Activated CD4-positive, alpha-beta T cell treated with anti-CD3 and anti-CD28 coated beads for 24 hours (primary cell): ENCODE results near the gene PPP2R3B.
"Not testable (repeated sequence)": the region's sequence is repeated elsewhere in the genome, so short reads cannot be mapped to it uniquely, and the experiment has no call there.

Experiments used
- DNase-seq, 2 donors: peaks; one replicate each; pipeline ENCODE4 v3.0.0-alpha.2; 2020; ENCODE audit warnings: low read depth in 2 of 2

PPP2R3B gene, protein sequence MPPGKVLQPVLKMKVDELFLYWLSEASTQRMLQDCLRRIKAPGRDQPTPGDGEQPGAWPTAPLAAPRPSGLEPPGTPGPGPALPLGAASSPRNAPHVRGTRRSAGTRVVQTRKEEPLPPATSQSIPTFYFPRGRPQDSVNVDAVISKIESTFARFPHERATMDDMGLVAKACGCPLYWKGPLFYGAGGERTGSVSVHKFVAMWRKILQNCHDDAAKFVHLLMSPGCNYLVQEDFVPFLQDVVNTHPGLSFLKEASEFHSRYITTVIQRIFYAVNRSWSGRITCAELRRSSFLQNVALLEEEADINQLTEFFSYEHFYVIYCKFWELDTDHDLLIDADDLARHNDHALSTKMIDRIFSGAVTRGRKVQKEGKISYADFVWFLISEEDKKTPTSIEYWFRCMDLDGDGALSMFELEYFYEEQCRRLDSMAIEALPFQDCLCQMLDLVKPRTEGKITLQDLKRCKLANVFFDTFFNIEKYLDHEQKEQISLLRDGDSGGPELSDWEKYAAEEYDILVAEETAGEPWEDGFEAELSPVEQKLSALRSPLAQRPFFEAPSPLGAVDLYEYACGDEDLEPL

DNA sequence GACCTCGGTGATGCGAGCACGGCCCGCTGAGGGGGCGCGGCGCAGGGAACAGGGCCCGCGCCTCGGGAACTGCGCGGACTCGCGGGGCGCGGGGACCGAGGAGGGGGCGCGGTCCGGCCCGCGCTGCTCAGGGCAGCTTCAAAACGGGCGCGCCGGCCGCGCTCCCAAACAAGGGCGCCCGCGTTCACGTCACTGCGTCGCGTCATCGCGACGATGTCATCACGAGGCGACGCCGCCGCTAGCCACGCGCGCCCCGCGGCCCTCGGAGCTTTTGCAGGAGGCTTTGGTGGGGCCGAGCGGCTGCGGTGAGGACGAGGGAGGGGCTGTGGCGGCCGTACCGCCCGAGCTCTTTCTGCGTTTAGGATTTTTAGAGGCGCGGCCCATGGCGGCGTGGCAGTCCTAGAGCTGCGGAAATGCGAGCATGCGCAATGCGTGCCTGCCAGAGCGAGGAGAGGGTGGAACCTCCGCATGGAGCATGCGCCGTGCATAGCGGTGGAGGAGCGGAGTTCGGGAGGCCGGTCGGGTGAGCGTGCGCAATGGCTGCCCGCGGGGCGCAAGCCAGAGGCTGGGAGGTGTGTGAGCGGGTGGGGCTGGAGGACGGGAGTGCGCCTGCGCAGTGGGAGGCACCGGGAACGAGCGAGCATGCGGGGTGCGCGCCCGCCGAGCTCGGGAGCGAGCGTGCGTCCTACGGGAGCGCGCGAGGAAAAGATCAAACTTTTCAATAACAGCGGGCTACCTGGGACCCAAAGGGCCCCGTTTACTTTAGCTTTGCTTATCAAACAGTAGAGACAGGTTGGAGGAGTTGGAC is at the start of gene PPP2R3B:
PPP2R3B (minus strand) TSS at position 140 of the 808 bp plus-strand sequence. CDS start 216 bp downstream, outside the sequence.
- peak; percentile 96 to 97 for DNase-seq

DNA sequence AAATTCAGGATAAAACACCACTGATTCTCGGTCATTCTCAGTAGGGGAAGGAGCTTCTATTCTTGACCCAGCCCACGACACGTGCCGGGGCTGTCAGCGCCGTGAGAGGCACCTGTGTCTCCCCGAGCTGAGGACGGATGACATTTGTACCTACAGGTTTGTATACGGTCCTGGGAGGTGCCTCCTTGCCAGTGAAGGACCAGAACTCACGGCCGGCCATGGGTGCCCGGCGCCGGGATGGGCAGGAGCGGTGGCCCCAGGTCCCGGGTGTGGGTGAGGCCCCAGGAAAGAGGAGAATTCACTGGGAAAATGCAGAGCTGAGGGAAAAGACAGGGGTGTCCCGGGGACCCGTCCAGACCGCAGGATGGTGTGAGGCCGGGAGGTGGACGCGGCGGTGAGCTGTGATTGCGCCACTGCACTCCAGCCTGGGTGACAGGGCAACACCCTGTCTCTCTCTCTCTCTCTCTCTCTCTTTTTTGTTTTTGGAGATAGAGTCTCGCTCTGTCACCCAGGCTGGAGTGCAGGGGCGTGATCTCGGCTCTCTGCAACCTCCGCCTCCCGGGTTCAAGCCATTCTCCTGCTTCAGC is 48.9 kb upstream of the PPP2R3B start:
- DNase-seq = no peak

DNA sequence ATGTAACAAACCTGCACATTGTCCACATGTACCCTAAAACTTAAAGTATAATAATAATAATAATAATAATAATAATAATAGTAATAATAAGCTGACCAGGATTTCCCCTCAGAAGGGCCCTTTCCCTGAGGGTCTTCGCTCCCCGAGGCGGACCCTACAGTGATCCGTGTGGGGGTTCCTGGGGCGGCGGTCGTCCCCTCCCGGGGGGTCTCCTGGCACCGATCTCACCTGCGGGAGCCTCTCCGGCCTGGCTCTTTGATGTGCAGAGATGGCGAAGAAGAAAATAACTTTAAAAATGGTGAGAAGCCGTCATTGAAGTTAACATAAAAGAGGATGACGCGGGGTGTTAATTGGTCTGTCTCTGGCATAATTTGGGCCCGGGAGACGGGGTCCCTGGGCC is 48.2 kb upstream of the PPP2R3B start:
- DNase-seq = no peak

DNA sequence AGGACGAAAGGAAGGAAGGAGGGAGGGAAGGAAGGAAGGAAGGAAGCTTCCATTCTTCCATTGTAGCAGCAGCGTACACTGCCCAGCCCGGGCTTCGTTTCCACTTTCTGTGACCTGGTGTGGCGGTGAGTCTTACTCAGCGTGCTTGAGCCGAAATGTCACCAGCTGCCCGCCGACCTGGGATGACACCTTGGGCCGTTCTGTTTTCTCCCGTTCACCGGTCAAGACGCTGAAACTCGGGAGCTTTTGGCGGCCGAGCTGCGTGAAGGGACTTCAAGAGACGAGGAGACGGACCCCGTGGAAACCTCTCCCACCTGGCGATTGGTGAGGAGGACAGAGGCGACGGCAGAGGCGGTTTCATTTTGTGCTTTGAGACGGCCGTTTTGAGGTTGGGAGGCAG is 47.1 kb upstream of the PPP2R3B start:
- DNase-seq = no peak

GRCh38 chrX:432666-433065 is 46.0 kb upstream of the PPP2R3B start:
- not testable (repeated sequence) for DNase-seq

GRCh38 chrX:431492-432111 is 44.9 kb upstream of the PPP2R3B start:
- DNase-seq = no peak

- no peak for DNase-seq
Observed at GRCh38 chrX:431056-431455, 44.3 kb upstream of the PPP2R3B start.

- DNase-seq = no peak
Observed at GRCh38 chrX:429266-429825, 42.6 kb upstream of the PPP2R3B start.

DNA sequence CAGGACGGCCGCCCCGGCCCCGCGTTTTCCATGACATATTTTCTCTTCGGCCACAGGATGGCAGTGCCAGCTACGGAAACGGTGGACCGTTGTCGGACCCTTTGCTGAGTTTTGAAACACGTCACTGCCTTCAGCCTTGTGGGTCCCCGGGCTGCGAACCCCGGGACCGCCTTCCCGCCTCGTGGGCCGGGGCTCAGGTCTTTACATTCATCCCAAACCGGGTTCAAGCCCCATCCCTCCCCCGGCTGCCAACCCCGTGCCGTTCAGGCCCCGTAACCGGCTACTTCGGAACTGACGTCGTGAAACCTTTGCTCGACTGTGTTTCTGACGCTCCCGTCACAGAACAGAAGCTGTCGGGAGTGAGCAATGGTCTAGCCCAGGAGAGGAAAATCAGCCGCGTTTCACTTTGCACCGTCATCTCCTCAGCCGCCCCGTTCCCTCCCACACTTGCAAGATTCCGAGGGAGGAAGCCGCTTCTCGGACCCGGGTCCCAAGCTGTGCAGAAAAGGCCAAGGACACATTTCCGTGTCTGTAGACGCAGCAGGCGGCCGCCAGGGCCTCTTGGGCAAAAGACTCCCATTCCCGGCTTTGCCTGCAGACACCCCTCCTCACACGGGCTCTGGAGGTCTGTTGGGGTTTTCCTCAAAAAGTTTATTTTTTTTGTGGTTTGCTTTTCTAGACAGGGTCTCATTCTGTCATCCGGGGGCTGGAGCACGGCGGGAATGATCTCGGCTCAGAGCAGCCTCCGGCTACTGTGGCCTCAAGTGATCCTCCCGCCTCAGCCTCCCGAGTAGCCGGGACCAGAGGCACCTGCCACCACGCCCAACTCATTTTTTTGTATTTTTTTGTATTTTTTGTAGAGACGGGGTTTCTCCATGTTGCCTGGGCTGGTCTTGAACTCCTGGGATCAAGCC is 41.4 kb upstream of the PPP2R3B start:
- peak in 1 of 2 donors; percentile 21 for DNase-seq

- no peak for DNase-seq
Observed at GRCh38 chrX:426881-427280, 40.2 kb upstream of the PPP2R3B start.

DNA sequence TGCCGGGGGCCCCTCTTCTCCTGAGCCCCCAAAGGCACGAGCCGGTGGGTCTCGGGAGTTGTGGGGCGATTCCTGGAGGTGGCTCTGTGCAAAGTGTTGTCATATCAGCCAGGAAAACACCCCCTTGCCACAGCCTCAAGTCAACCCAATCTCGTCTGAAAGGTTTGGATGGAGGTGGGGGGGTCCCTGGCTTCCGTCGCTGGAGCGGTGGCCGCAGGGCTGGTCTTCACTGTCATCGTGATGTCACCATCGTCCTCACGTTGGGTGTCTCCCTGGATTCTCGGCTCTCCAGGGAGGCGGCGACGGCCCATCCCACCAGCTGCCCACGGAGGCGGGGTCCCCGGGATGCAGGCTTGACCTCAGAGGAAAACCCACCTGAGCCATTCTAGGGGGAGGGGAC is 38.3 kb upstream of the PPP2R3B start:
- no peak for DNase-seq

DNA sequence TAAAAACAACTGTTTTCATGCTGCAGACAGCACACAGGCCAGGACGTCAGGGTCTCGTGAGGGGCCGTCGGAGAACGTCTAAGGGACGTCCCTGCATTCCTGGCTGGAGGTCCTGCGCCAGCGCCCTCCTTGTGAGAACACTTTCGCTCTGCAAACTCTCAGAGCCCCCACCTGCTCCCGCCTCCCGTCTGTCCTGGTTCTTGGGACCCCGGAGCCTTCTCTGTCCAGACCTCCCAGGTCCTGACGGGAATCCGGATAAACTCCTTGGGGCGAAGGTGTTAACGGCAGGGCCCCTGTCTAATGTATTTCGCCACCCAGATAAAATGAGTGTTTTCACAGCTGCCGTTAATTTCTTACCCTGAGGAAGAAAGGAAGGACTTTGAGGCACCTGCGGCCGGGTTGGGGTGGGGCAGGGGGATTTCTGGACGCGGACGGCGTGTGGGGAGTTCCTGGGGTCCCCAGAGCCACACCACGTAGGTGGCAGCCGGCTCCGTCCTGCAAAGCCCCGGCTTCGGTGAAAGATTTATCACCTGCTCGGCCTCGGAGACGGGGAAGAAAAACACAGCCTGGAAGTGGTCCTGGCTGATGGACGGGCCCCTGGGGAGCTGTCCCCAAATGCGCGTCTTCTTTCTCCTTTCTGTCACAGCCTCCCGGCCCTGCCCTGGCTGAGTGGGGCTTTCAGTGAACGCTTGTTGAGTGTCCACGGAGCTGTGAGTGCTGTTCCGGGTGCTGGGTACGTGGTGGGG is 35.1 kb upstream of the PPP2R3B start:
- no peak for DNase-seq

DNA sequence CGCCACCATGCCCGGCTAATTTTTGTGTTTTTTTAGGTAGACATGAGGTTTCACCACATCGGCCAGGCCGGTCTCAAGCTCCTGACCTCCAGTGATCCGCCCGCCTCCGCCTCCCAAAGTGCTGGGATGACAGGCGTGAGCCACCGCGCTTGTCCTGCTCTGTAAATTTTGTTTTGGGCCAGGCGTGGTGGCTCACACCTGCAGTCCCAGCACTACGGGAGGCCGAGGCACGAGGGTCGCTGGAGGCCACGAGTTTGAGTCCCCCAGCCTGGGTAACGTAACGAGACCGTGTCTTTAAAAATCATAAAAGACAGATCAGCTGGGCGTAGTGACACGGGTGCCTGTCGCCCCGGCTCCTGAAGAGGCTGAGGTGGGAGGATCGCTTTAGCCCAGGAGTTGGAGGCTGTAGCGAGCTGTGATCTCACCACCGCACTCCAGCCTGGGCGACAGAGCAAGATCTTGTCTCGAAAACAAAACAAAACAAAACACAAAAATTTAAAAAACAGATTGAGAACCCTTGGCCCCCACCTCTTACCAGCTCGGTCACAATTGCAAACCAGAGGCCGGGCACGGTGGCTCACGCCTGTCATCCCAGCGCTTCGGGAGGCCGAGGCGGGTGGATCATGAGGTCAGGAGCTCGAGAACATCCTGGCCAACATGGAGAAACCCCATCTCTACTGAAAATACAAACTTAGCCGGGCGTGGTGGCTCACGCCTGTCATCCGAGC is 34.0 kb upstream of the PPP2R3B start:
- DNase-seq = no peak

GRCh38 chrX:418927-419729 is 32.4 kb upstream of the PPP2R3B start:
- no peak for DNase-seq

DNA sequence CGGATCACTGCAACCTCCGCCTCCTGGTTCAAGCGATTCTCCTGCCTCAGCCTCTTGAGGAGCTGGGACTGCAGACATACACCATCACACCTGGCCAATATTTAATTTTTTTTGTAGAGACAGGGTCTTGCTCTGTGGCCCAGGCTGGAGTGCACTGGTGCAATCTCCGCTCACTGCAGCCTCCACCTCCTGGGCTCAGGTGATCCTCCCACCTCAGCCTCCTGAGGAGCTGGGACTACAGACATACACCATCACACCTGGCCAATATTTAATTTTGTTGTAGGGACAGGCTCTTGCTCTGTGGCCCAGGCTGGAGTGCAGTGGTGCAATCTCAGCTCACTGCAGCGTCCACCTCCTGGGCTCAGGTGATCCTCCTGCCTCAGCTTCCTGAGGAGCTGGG is 28.8 kb upstream of the PPP2R3B start:
- DNase-seq = not testable (repeated sequence)

- DNase-seq = no peak
Observed at GRCh38 chrX:413322-414201, 26.9 kb upstream of the PPP2R3B start.

DNA sequence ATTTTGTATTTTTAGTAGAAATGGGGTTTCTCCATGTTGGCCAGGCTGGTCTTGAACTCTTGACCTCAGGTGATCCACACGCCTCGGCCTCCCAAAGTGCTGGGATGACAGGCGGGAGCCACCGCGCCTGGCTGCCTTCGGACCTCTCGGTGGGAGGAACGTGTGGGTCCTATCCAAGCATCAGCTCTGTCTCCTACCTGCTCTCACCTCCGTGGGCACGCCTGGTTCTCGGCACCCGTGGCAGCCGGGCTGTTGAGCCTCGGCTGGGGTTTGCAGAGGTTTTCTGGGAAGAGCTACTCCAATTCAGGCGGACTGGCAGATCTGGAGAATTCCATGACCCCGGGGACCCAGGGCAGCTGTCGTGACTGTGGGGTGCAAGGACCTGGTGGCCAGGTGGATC is 23.6 kb upstream of the PPP2R3B start:
- no peak for DNase-seq
